GM21423 (cell line): Measurements from ENCODE around the gene MGA.

Experiments used
- ATAC-seq: cut with Tn5 transposase; IDR thresholded peaks from one replicate; pipeline ENCODE4 v1.9.1; 2021; ENCODE audit warnings: mild to moderate bottlenecking, moderate library complexity; ENCODE audit not compliant: unreplicated experiment

MGA gene

GRCh38 chr15:41804916-41805666 lies 144.9 kb downstream of the MGA start:
- ATAC-seq: no peak

- no peak for ATAC-seq
Measured at GRCh38 chr15:41805711-41806110, 145.5 kb downstream of the MGA start.

- no peak for ATAC-seq
Measured at GRCh38 chr15:41806291-41807181, 146.3 kb downstream of the MGA start.

DNA sequence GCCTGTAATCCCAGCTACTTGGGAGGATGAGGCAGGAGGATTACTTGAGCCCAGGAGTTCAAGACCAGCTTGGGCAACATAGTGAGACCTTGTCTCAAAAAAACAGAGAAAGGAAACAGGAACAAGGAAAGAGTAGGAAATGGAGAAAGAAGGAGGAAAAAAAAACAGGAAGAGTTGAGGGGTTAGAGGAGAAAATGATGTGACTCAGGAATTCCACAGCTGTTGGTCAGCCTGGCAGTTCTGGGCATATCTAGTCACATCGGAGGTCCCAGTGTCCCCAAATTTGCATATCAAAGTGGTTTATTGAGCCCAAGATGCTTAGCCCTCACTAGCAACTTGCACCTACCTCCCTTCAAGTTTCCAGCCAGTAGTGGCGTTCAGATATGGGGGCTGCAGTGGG lies 148.9 kb downstream of the MGA start:
- ATAC-seq: no peak

- ATAC-seq: no peak
Measured at GRCh38 chr15:41809526-41810220, 149.5 kb downstream of the MGA start.

DNA sequence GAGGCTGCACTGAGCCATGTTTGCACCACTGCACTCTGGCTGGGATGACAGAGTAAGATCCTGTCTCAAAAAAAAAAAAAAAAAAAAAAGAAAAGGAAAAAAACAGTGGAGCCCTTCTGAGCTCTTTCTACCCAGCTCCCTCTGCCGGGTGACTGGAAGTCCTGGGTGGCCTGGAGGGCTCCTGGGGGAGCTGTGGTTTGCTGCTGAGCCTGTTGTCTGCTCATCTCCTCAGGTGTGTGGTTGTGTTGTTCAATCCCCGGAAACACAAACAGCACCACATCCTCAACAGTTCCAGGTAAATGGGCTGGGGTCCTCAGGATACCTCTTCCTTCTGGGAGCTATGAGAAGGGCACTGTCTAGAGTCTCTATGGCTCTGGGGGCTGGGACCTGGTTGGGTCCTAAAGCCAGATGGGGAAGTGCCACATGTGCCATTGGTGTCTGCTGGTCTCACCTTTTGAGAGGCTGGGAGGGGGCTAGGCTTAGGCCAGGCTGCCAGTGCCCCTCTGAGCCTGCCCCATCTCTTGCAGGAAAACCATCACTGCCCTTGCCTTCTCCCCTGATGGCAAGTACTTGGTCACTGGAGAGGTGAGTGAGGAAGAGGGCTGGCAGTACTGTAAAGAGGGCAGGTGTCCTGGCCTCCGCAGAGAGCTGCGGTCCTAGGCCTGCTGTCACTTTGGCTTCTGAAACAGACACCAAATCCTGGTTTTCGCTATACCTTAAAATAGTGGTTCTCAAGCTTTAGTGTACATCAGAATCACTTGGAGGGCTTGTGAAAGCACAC lies 150.6 kb downstream of the MGA start:
- ATAC-seq: no peak

- ATAC-seq: no peak
Measured at GRCh38 chr15:41811432-41812195, 151.4 kb downstream of the MGA start.

DNA sequence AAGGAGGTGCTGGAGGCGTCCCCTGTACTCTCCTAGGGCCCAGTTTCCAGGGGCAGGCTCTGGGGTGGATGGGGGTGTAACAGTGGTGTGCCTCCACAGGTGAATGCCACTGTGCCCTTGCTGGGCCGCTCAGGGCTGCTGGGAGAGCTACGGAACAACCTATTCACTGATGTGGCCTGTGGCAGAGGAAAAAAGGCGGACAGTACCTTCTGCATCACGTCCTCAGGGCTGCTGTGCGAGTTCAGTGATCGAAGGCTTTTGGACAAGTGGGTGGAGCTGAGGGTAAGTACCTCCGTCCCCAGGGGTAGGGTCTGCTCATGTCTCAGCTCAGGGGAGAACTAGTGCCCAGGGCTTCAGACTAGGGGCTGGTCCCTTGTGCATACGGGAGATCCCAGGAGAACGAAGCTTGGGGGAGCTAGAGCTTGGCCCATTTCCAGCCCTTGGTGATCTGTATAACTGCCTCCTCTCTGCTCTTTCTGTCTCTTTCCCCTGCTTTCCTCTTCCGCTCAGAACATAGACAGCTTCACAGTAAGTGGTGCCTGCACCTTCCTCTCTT lies 152.7 kb downstream of the MGA start:
- ATAC-seq: no peak

- ATAC-seq: no peak
Measured at GRCh38 chr15:41813426-41813825, 153.2 kb downstream of the MGA start.

GRCh38 chr15:41814534-41814933 lies 154.3 kb downstream of the MGA start:
- no peak for ATAC-seq

- no peak for ATAC-seq
Measured at GRCh38 chr15:41816788-41817187, 156.6 kb downstream of the MGA start.

- no peak for ATAC-seq
Measured at GRCh38 chr15:41817327-41817726, 157.1 kb downstream of the MGA start.

DNA sequence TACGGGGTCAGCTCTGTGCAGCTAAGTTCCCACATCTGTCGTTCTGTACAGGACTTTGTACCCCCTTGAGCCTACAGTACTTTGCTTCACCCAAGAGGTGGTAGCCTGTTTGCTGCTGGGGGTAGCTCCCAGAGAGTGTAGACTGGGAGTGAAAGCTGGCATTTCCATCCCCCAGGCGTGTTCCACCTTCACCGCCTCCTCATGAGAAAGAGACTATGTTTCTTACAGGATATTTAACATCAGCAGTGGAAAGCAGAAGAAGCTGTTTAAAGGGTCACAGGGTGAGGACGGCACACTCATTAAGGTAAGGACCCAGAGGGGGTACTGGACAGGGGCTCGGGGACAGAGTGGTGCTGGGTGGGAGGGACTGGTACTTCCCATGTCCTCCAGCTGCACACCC lies 157.6 kb downstream of the MGA start:
- no peak for ATAC-seq

DNA sequence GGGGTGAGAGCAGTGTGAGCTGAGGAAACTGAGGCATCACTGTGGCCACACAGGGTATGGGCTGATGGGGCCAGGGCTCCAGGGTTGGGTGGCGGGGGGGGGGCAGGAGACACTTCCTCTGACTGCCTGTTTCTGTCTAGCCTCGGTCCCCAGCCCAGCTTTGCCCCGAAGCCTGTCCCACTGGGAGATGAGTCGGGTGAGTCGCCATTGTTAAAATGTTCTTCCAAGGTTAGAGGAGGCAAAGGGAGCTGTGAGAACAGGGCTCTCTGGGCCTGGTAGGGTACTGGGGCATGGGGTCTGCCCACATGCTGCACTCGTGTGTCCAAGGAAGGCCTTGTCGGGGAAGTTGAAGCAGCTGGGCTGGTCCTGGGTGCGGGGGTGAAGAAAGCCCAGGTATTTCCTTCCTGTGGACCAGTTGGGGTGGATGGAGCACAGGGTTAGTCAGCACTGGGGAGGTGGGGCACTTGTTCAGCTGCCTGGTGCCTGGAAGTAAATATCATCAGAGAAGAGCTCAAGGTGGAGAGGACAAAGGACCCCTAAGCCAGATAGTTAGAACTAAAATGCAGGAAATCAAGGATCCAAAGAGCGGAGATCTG lies 159.3 kb downstream of the MGA start:
- ATAC-seq: no peak

DNA sequence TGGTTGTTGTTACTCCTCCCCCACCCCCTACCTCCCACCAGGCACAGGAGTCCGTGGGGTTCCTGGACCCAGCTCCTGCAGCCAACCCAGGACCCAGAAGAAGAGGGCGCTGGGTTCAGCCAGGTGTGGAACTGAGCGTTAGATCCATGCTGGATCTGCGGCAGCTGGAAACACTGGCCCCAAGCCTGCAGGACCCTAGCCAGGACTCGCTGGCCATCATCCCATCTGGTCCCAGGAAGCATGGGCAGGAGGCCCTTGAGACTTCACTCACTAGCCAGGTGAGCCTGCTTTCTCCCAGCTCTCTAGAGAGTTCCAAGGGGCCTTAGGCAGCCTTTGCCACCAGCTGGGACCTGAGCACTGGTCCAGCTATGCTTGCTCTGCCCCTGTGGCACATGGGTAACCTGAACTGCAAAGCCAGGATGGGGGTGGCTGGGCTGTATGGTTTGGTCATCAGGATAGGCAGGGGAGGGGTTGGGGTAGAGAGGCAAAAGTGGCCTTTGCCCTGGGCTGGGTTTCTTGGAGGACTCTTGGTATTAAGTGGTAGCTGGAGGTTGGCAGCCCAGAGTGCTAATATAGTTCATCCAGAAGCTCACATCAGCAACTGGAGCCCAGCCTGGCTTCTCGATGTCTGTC lies 160.7 kb downstream of the MGA start:
- ATAC-seq: no peak

DNA sequence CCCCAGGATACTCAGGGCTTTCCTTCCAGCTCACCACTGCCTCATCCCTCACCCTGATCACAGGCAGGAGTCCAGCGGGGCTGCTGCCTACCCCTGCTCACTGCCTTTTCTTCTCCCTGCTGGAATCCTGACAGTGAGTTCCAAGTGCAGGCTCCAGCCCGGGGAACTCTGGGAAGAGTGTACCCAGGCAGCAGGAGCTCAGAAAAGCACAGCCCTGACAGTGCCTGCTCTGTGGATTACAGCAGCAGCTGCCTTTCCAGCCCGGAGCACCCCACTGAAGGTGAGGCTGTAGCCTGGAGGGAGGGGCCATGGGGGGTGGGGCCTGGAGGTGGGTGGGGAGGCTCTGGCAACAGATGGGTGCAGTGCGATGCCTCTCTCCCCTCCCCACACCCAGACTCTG lies 161.6 kb downstream of the MGA start:
- no peak for ATAC-seq

GRCh38 chr15:41822471-41822870 lies 162.3 kb downstream of the MGA start:
- no peak for ATAC-seq
